HepG2 (cell line): Measurements from ENCODE around the gene CCL5. TPM values are rescaled to one million over a fixed set of nuclear protein-coding genes. Genes with fewer than 3 reads are reported as not detected.

Source experiments
- ATAC-seq: fragments of 200-7000 bp; cut with Tn5 transposase; 3 replicates; pipeline ENCODE4 v1.9.1; 2020; ENCODE audit warnings: mild to moderate bottlenecking, moderate library complexity
- BruUV-seq: library from RNA; stranded (reverse); fragments of 400-500 nt; replicated peaks from 2 replicates; lab custom pipeline; 2021; lab: Mats Ljungman, UMichigan
- CTCF ChIA-PET: fragments of 300-600 bp; formaldehyde crosslinking; extraction: SDS; loops from one replicate; lab custom pipeline; 2021; ENCODE audit warnings: low total read pairs, inconsistent platforms, low intra/inter-chr PET ratio; lab: Yijun Ruan, JAX
- POLR2A ChIA-PET: fragments of 350-600 bp; sonication (Branson Sonifier 250); formaldehyde crosslinking; loops from one replicate; lab custom pipeline; 2020; ENCODE audit warnings: antibody characterized with exemption, inconsistent platforms; lab: Yijun Ruan, JAX
- DNase-seq: peaks from one replicate; pipeline ENCODE4 v3.0.0-alpha.2; 2015; ENCODE audit warnings: low spot score
- FAIRE-seq: peaks from 3 replicates; lab custom pipeline; 2011; peaks lifted over from hg19 to GRCh38; lab: Jason Lieb, UNC
- H2AFZ ChIP-seq: one replicate; pipeline ENCODE4 v1.6.1; 2011; ENCODE audit warnings: low read length, inconsistent platforms
- H3K27ac ChIP-seq: fragments of 300-600 bp; 3 replicates; pipeline ENCODE4 v1.8.0; 2011; ENCODE audit warnings: mixed run types, mild to moderate bottlenecking, mixed read lengths, low read length, inconsistent platforms; ENCODE audit not compliant: insufficient read depth; ENCODE audit errors: extremely low read length
- H3K27me3 ChIP-seq, 2 experiments: fragments of 200-600 bp in 1 of 2; 2 replicates in 1 of 2; 3 replicates in 1 of 2; pipeline versions ENCODE4 v1.6.0 to v1.8.0; 2011; ENCODE audit warnings: low read length in 2 of 2, mild to moderate bottlenecking in 2 of 2, moderate library complexity in 2 of 2, inconsistent platforms in 1 of 2; ENCODE audit not compliant: insufficient read depth in 2 of 2, control insufficient read depth in 1 of 2
- H3K36me3 ChIP-seq, 2 experiments: fragments of 200-600 bp in 1 of 2; replicated peaks in 1 of 2; 2 replicates in 1 of 2; 3 replicates in 1 of 2; pipeline versions ENCODE4 v1.5.1 to v1.8.0; 2011; ENCODE audit warnings: low read length in 2 of 2, inconsistent platforms in 1 of 2; ENCODE audit not compliant: insufficient read depth in 2 of 2, control insufficient read depth in 1 of 2
- H3K4me1 ChIP-seq: 2 replicates; pipeline ENCODE4 v1.5.1; 2012; ENCODE audit warnings: low read length, inconsistent platforms; ENCODE audit not compliant: insufficient read depth
- H3K4me2 ChIP-seq: 2 replicates; pipeline ENCODE4 v1.6.0; 2011; ENCODE audit warnings: low read depth, low read length, inconsistent platforms
- H3K4me3 ChIP-seq, 3 experiments: fragments of 200-600 bp in 1 of 3; sonication (generic), shearing (Covaris generic) in 1 of 3; replicated peaks in 1 of 3; 2 replicates each; pipeline ENCODE4 v1.5.1; 2011 to 2016; ENCODE audit warnings: low read length in 3 of 3, inconsistent platforms in 2 of 3, low read depth in 2 of 3, mild to moderate bottlenecking in 2 of 3, control low read depth in 1 of 3, mixed read lengths in 1 of 3; ENCODE audit not compliant: insufficient read depth in 1 of 3
- H3K79me2 ChIP-seq: one replicate; pipeline ENCODE4 v1.6.1; 2011; ENCODE audit warnings: low read length, inconsistent platforms; ENCODE audit not compliant: insufficient read depth
- H3K9ac ChIP-seq: 2 replicates; pipeline ENCODE4 v1.6.0; 2011; ENCODE audit warnings: mild to moderate bottlenecking, low read depth, low read length, inconsistent platforms; ENCODE audit not compliant: insufficient read depth
- H3K9me3 ChIP-seq: 2 replicates; pipeline ENCODE4 v1.5.1; 2012; ENCODE audit warnings: mild to moderate bottlenecking, low read length
- H4K20me1 ChIP-seq: 2 replicates; pipeline ENCODE4 v1.6.0; 2011; ENCODE audit warnings: inconsistent platforms, mild to moderate bottlenecking, low read length, moderate library complexity; ENCODE audit not compliant: insufficient read depth
- ATM ChIP-seq: fragments of 450-650 bp; IDR thresholded peaks from 2 replicates; pipeline ENCODE4 v1.7.1; 2017; ENCODE audit warnings: mild to moderate bottlenecking, borderline replicate concordance
- HNRNPK ChIP-seq: fragments of 200-400 bp; formaldehyde crosslinking; IDR thresholded peaks from 2 replicates; pipeline ENCODE4 v1.6.1; 2018; ENCODE audit warnings: low read length, low read depth, moderate library complexity, mild to moderate bottlenecking; ENCODE audit not compliant: poor library complexity, severe bottlenecking
- HNRNPLL ChIP-seq: fragments of 200-400 bp; formaldehyde crosslinking; IDR thresholded peaks from 2 replicates; pipeline ENCODE4 v1.6.1; 2017; ENCODE audit warnings: mild to moderate bottlenecking, low read depth, low read length; ENCODE audit not compliant: poor library complexity, severe bottlenecking
- KAT2B ChIP-seq: fragments of 150-350 bp; IDR thresholded peaks from 2 replicates; pipeline ENCODE4 v1.6.1; 2014; ENCODE audit warnings: low read depth, low read length, borderline replicate concordance
- PAX8 ChIP-seq: sonication (generic); formaldehyde crosslinking; IDR thresholded peaks from 2 replicates; pipeline ENCODE4 v1.8.0; 2022; ENCODE audit warnings: mild to moderate bottlenecking, missing genetic modification reagents, borderline replicate concordance
- SPEN ChIP-seq: sonication (generic); formaldehyde crosslinking; IDR thresholded peaks from 2 replicates; pipeline ENCODE4 v1.5.1; 2020; ENCODE audit warnings: low read depth, mild to moderate bottlenecking, missing genetic modification reagents
- TAF15 ChIP-seq: fragments of 200-400 bp; formaldehyde crosslinking; IDR thresholded peaks from one replicate; pipeline ENCODE4 v1.6.1; 2018; ENCODE audit warnings: mild to moderate bottlenecking, low read depth, low read length; ENCODE audit not compliant: poor library complexity, severe bottlenecking
- ZNF136 ChIP-seq: sonication (generic); formaldehyde crosslinking; IDR thresholded peaks from 2 replicates; pipeline ENCODE4 v1.8.1; 2022; ENCODE audit warnings: low read depth, mild to moderate bottlenecking, moderate library complexity, missing genetic modification reagents
- ZNF207 ChIP-seq: fragments of 450-650 bp; IDR thresholded peaks from 2 replicates; pipeline ENCODE4 v1.6.1; 2016; ENCODE audit warnings: antibody characterized with exemption, borderline replicate concordance
- ZNF569 ChIP-seq: sonication (generic); formaldehyde crosslinking; IDR thresholded peaks from 2 replicates; pipeline ENCODE4 v1.5.0; 2020; ENCODE audit warnings: mild to moderate bottlenecking, missing genetic modification reagents, moderate library complexity, borderline replicate concordance
- ZNF761 ChIP-seq: sonication (generic); formaldehyde crosslinking; conservative IDR thresholded peaks from 2 replicates; pipeline ENCODE4 v1.4.0; 2020; ENCODE audit warnings: mild to moderate bottlenecking, missing genetic modification reagents
- WGBS: methylation state at CpG from one replicate; pipeline ENCODE4 v1.1.6; 2017; ENCODE audit warnings: low lambda C conversion rate; 5-methylcytosine and 5-hydroxymethylcytosine counted together
- in situ Hi-C: cut with HindIII; loops from 2 replicates; pipeline ENCODE4 v1.10.0; 2017; ENCODE audit warnings: low pct_unique_long_range_greater_than_20kb; ENCODE audit not compliant: extremely low pct_ligation_motif_present
- intact Hi-C: fragments of 100-400 bp; cut with micrococcal nuclease; formaldehyde crosslinking; loops from one replicate; pipeline ENCODE4 v1.10.0; 2022; ENCODE audit not compliant: unreplicated experiment
- polyA plus RNA-seq, 8 experiments: library from polyadenylated mRNA; depleted of rRNA in 3 of 8; stranded (reverse) in 7 of 8; unstranded in 1 of 8; fragments of >200 nt; fragmentation: Illumina TruSeq in 4 of 8; extraction: Trizol in 4 of 8; gene quantifications; 2 replicates each; pipeline versions ENCODE4 v1.2.1 to v1.2.3, GENCODE V29; 2011 to 2016; ENCODE audit warnings: low read depth in 4 of 8, missing spikeins in 1 of 8, mixed read lengths in 1 of 8; ENCODE audit not compliant: insufficient read depth in 1 of 8
- total RNA-seq, 5 experiments: library from RNA; depleted of rRNA; stranded (reverse); fragments of >200 nt; fragmentation: Illumina TruSeq; extraction: Trizol; gene quantifications; 2 replicates each; pipeline ENCODE4 v1.2.3, GENCODE V29; 2016; ENCODE audit warnings: low read depth in 1 of 5
- TF ChIP-seq, protein P1 (sequence below): IDR thresholded peaks from 2 replicates; pipeline ENCODE4 v1.6.1; 2016; ENCODE audit warnings: missing compliant biosample characterization, missing genetic modification reagents, borderline replicate concordance
- TF ChIP-seq, protein P2 (sequence below): sonication (generic); formaldehyde crosslinking; IDR thresholded peaks from 2 replicates; pipeline ENCODE4 v1.4.0; 2020; ENCODE audit warnings: mild to moderate bottlenecking, low read depth, missing genetic modification reagents

The CCL5 gene
- total and polyA plus RNA-seq, 2 of the 13 experiments (the other 11 are each of a cell fraction or from before 2014, with no cell fraction given) = 0.13 to 0.29 TPM

GRCh38 chr17:35907691-35908090, 27.5 kb upstream of the CCL5 start (continued):
- TF ChIP-seq, protein P1, sequence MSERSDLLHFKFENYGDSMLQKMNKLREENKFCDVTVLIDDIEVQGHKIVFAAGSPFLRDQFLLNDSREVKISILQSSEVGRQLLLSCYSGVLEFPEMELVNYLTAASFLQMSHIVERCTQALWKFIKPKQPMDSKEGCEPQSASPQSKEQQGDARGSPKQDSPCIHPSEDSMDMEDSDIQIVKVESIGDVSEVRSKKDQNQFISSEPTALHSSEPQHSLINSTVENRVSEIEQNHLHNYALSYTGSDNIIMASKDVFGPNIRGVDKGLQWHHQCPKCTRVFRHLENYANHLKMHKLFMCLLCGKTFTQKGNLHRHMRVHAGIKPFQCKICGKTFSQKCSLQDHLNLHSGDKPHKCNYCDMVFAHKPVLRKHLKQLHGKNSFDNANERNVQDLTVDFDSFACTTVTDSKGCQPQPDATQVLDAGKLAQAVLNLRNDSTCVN (CRISPR knock-in tag) = no peak
- TF ChIP-seq HNRNPLL (no peak), ZNF761 (no peak), ZNF136 (CRISPR knock-in tag) (no peak)
- TF ChIP-seq, protein P2, sequence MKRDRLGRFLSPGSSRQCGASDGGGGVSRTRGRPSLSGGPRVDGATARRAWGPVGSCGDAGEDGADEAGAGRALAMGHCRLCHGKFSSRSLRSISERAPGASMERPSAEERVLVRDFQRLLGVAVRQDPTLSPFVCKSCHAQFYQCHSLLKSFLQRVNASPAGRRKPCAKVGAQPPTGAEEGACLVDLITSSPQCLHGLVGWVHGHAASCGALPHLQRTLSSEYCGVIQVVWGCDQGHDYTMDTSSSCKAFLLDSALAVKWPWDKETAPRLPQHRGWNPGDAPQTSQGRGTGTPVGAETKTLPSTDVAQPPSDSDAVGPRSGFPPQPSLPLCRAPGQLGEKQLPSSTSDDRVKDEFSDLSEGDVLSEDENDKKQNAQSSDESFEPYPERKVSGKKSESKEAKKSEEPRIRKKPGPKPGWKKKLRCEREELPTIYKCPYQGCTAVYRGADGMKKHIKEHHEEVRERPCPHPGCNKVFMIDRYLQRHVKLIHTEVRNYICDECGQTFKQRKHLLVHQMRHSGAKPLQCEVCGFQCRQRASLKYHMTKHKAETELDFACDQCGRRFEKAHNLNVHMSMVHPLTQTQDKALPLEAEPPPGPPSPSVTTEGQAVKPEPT (CRISPR knock-in tag) = no peak

DNA sequence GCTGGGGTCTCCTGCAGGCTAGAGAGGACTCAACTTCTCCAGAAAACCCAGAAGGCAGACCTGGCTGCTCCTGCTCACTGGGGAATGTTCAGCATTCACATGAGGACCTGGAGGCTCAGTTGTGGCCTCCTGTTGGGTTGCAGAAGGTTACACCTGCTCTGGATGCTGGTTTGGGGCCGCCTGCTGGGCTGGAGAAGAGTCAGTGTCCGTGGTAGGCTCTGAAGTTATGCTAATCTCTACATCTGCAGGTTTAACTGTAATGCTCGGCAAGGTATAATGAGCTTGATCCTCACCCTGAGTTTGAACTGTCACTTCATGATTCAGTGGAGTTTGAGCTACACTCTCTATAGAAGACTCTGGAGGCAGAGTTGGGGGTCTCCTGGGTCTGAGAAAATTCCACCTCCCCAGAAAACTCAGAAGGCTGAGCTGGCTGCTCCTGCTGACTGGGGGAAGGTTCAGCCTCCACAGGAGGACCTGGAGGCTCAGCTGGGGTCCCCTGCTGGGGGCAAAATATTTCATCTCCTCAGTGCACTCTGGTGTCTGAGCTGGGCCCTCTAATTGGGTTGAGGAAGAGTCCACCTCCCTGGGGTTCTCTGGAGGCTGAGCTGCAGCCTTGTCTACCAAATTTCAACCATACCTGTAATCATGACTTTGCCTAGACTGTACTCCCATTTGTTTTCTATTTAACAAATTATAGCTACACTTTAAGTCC, 26.9 kb upstream of the CCL5 start:
- ATAC-seq (no peak), FAIRE-seq (no peak), DNase-seq (no peak)
- 0 out of 2 replicates have a peak, but pooled peaks cover 5% of the 10 kb centered on the region for H3K4me1 ChIP-seq
- H3K9ac ChIP-seq = no peak overlapping the region
- H3K36me3 ChIP-seq = no peaks in the 10 kb centered on the region
- H4K20me1 ChIP-seq = no peaks in the 10 kb centered on the region
- H2AFZ ChIP-seq = no peak overlapping the region
- H3K79me2 ChIP-seq = no peaks in the 10 kb centered on the region
- no peak overlapping the region for H3K27ac ChIP-seq
- in situ Hi-C loops (no loop called here), intact Hi-C loops (no loop called here)
- no peak overlapping the region for H3K4me2 ChIP-seq
- WGBS = no CpG with 5 or more reads among the region's 3 CpGs
- H3K9me3 ChIP-seq = no peaks in the 10 kb centered on the region
- no TSS peak for BruUV-seq
- no peak overlapping the region for H3K4me3 ChIP-seq
- CTCF ChIA-PET = no interaction called here
- no peaks in the 10 kb centered on the region for H3K27me3 ChIP-seq
- POLR2A ChIA-PET = no interaction called here
- TF ChIP-seq PAX8 (CRISPR knock-in tag) = no peak
- TF ChIP-seq ZNF569 = no peak
- TF ChIP-seq KAT2B = no peak
- TF ChIP-seq TAF15 = no peak
- TF ChIP-seq ATM = no peak
- TF ChIP-seq HNRNPK = no peak
- TF ChIP-seq SPEN = no peak
- no peak for TF ChIP-seq ZNF207
